Measurements from ENCODE around the gene TACO1.

Gene TACO1

GRCh38 chr17:63601439-63602371, 1.0 kb downstream of the TACO1 start:
- H3K4me3 ChIP-seq (ENCODE audit: low read depth, low read length): peak overlapping the region; percentile 82
- H3K9me3 ChIP-seq (ENCODE audit: control insufficient read depth, insufficient read depth, low read length): no peaks in the 10 kb centered on the region
- peak overlapping the region; percentile 74 for H3K9ac ChIP-seq (ENCODE audit: low read depth, low read length)
- peaks cover 3% of the 10 kb centered on the region for H3K36me3 ChIP-seq (ENCODE audit: control insufficient read depth, insufficient read depth, low read length)
- H3K4me1 ChIP-seq (ENCODE audit: control insufficient read depth, insufficient read depth, low read length): no peaks in the 10 kb centered on the region
- H3K27me3 ChIP-seq (ENCODE audit: control insufficient read depth, insufficient read depth, low read length): no peaks in the 10 kb centered on the region

- no peaks in the 10 kb centered on the region for H3K27me3 ChIP-seq (ENCODE audit: control insufficient read depth, insufficient read depth, low read length)
- no peak overlapping the region for H3K4me3 ChIP-seq (ENCODE audit: low read depth, low read length)
- peaks cover 5% of the 10 kb centered on the region for H3K36me3 ChIP-seq (ENCODE audit: control insufficient read depth, insufficient read depth, low read length)
These were observed 9.3 kb downstream of the TACO1 start for GRCh38 chr17:63609816-63610573.

GRCh38 chr17:63610854-63611253, 10.2 kb downstream of the TACO1 start:
- Histone ChIP-seq H3K4me3 (ENCODE audit: low read depth, low read length) (no peak overlapping the region), H3K4me1 (ENCODE audit: control insufficient read depth, insufficient read depth, low read length) (no peaks in the 10 kb centered on the region), H3K36me3 (ENCODE audit: control insufficient read depth, insufficient read depth, low read length) (peaks cover 5% of the 10 kb centered on the region)

More at GRCh38 chr17:63609816-63610573, 9.3 kb downstream of the TACO1 start:
- Histone ChIP-seq H3K9ac (ENCODE audit: low read depth, low read length) (no peak overlapping the region), H3K4me1 (ENCODE audit: control insufficient read depth, insufficient read depth, low read length) (no peaks in the 10 kb centered on the region), H3K9me3 (ENCODE audit: control insufficient read depth, insufficient read depth, low read length) (no peaks in the 10 kb centered on the region)

GRCh38 chr17:63611354-63611753, 10.7 kb downstream of the TACO1 start:
- H3K27me3 ChIP-seq (ENCODE audit: control insufficient read depth, insufficient read depth, low read length): no peaks in the 10 kb centered on the region
- no peak overlapping the region for H3K9ac ChIP-seq (ENCODE audit: low read depth, low read length)
- H3K9me3 ChIP-seq (ENCODE audit: control insufficient read depth, insufficient read depth, low read length): no peaks in the 10 kb centered on the region
- no peaks in the 10 kb centered on the region for H3K4me1 ChIP-seq (ENCODE audit: control insufficient read depth, insufficient read depth, low read length)
- H3K4me3 ChIP-seq (ENCODE audit: low read depth, low read length): no peak overlapping the region
- peaks cover 5% of the 10 kb centered on the region for H3K36me3 ChIP-seq (ENCODE audit: control insufficient read depth, insufficient read depth, low read length)

More at GRCh38 chr17:63610854-63611253, 10.2 kb downstream of the TACO1 start:
- Histone ChIP-seq H3K9me3 (ENCODE audit: control insufficient read depth, insufficient read depth, low read length) (no peaks in the 10 kb centered on the region), H3K9ac (ENCODE audit: low read depth, low read length) (no peak overlapping the region), H3K27me3 (ENCODE audit: control insufficient read depth, insufficient read depth, low read length) (no peaks in the 10 kb centered on the region)

GRCh38 chr17:63613663-63614062, 13.0 kb downstream of the TACO1 start:
- H3K9ac ChIP-seq (ENCODE audit: low read depth, low read length): no peak overlapping the region

GRCh38 chr17:63621229-63621683, 20.6 kb downstream of the TACO1 start:
- Histone ChIP-seq H3K9ac (ENCODE audit: low read depth, low read length) (peak overlapping the region; percentile 50), H3K4me3 (ENCODE audit: low read depth, low read length) (peak overlapping the region; percentile 64), H3K27me3 (ENCODE audit: control insufficient read depth, insufficient read depth, low read length) (no peaks in the 10 kb centered on the region), H3K36me3 (ENCODE audit: control insufficient read depth, insufficient read depth, low read length) (no peaks in the 10 kb centered on the region), H3K9me3 (ENCODE audit: control insufficient read depth, insufficient read depth, low read length) (no peaks in the 10 kb centered on the region), H3K4me1 (ENCODE audit: control insufficient read depth, insufficient read depth, low read length) (peaks cover 14% of the 10 kb centered on the region)

More at GRCh38 chr17:63613663-63614062, 13.0 kb downstream of the TACO1 start:
- H3K9me3 ChIP-seq (ENCODE audit: control insufficient read depth, insufficient read depth, low read length): no peaks in the 10 kb centered on the region
- H3K27me3 ChIP-seq (ENCODE audit: control insufficient read depth, insufficient read depth, low read length): no peaks in the 10 kb centered on the region
- H3K4me1 ChIP-seq (ENCODE audit: control insufficient read depth, insufficient read depth, low read length): no peaks in the 10 kb centered on the region
- no peak overlapping the region for H3K4me3 ChIP-seq (ENCODE audit: low read depth, low read length)
- H3K36me3 ChIP-seq (ENCODE audit: control insufficient read depth, insufficient read depth, low read length): no peaks in the 10 kb centered on the region

GRCh38 chr17:63621684-63622573, 21.2 kb downstream of the TACO1 start, which contains the start of gene MAP3K3:
TSS of gene MAP3K3 (plus strand) at chr17:63622417. CDS start at chr17:63622760, 343 bp downstream.
- Histone ChIP-seq H3K27me3 (ENCODE audit: control insufficient read depth, insufficient read depth, low read length) (no peaks in the 10 kb centered on the region), H3K9ac (ENCODE audit: low read depth, low read length) (peak within 1 kb of the TSS; percentile 50), H3K4me3 (ENCODE audit: low read depth, low read length) (peak within 1 kb of the TSS; percentile 79), H3K4me1 (ENCODE audit: control insufficient read depth, insufficient read depth, low read length) (peaks cover 14% of the 10 kb centered on the region), H3K9me3 (ENCODE audit: control insufficient read depth, insufficient read depth, low read length) (no peaks in the 10 kb centered on the region), H3K36me3 (ENCODE audit: control insufficient read depth, insufficient read depth, low read length) (no peaks in the 10 kb centered on the region)

- peaks cover 14% of the 10 kb centered on the region for H3K4me1 ChIP-seq (ENCODE audit: control insufficient read depth, insufficient read depth, low read length)
- H3K4me3 ChIP-seq (ENCODE audit: low read depth, low read length): peak overlapping the region; percentile 79
- H3K36me3 ChIP-seq (ENCODE audit: control insufficient read depth, insufficient read depth, low read length): no peaks in the 10 kb centered on the region
- no peaks in the 10 kb centered on the region for H3K9me3 ChIP-seq (ENCODE audit: control insufficient read depth, insufficient read depth, low read length)
- H3K27me3 ChIP-seq (ENCODE audit: control insufficient read depth, insufficient read depth, low read length): no peaks in the 10 kb centered on the region
- no peak overlapping the region for H3K9ac ChIP-seq (ENCODE audit: low read depth, low read length)
These were observed 22.1 kb downstream of the TACO1 start for GRCh38 chr17:63622574-63623390.

GRCh38 chr17:63623786-63624530, 23.3 kb downstream of the TACO1 start:
- H3K4me1 ChIP-seq (ENCODE audit: control insufficient read depth, insufficient read depth, low read length): peaks cover 14% of the 10 kb centered on the region
- no peaks in the 10 kb centered on the region for H3K9me3 ChIP-seq (ENCODE audit: control insufficient read depth, insufficient read depth, low read length)
- peak overlapping the region; percentile 9 for H3K9ac ChIP-seq (ENCODE audit: low read depth, low read length)
- no peaks in the 10 kb centered on the region for H3K36me3 ChIP-seq (ENCODE audit: control insufficient read depth, insufficient read depth, low read length)
- no peaks in the 10 kb centered on the region for H3K27me3 ChIP-seq (ENCODE audit: control insufficient read depth, insufficient read depth, low read length)
- H3K4me3 ChIP-seq (ENCODE audit: low read depth, low read length): peak overlapping the region; percentile 79

- H3K36me3 ChIP-seq (ENCODE audit: control insufficient read depth, insufficient read depth, low read length): no peaks in the 10 kb centered on the region
- no peaks in the 10 kb centered on the region for H3K9me3 ChIP-seq (ENCODE audit: control insufficient read depth, insufficient read depth, low read length)
- H3K4me3 ChIP-seq (ENCODE audit: low read depth, low read length): no peak overlapping the region
- no peaks in the 10 kb centered on the region for H3K27me3 ChIP-seq (ENCODE audit: control insufficient read depth, insufficient read depth, low read length)
- no peak overlapping the region for H3K9ac ChIP-seq (ENCODE audit: low read depth, low read length)
- H3K4me1 ChIP-seq (ENCODE audit: control insufficient read depth, insufficient read depth, low read length): peaks cover 14% of the 10 kb centered on the region
These were observed 23.8 kb downstream of the TACO1 start for GRCh38 chr17:63624531-63624880.

Data from iPS-15b (cell line).